Measurements from ENCODE around the gene FAM43A. TPM values are rescaled to one million over a fixed set of nuclear protein-coding genes. Genes with fewer than 3 reads are reported as not detected.

Gene FAM43A
- total and polyA plus RNA-seq, 2 of the 8 experiments (the other 6 are each of a cell fraction or from before 2014, with no cell fraction given): 2.3 to 2.6 TPM

DNA sequence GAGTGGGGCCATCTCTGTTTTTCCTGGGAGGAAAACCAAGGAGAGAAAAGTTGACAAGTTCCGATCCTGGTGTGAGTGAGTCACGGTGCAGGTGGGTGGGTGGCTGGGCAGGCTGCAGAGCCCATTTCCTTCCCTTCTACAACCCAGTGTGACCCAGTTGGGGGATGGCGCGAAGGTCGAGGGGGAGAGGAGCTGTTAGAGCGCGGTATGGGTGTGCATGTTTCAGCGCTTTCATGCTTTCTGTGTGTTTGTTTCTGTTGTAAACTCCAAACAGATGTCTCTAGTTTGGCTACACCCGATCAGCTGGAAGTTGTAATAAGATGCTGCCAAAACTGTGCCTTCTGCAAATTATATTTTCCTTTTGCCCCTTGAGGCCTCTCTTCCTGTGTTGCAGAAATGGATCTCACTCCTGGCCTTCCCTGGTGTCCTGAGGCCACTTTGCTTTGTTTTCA is 3.8 kb downstream of the FAM43A start:
- Histone ChIP-seq H3K9ac (replicated peaks in 1 of 4; ENCODE audit: extremely low read depth in 1 of 4, low read depth in 3 of 4, low read length in 3 of 4) (no peak overlapping the region), H3K9me3 (ENCODE audit: insufficient read depth in 2 of 2, low read depth in 1 of 2, low read length in 1 of 2) (no peaks in the 10 kb centered on the region), H3K23ac (ENCODE audit: insufficient read length) (no peak overlapping the region), H3K56ac (replicated peaks; ENCODE audit: insufficient read length, low read depth, low read length) (no peak overlapping the region), H4K8ac (ENCODE audit: extremely low read depth, insufficient read depth, low read length) (no peak overlapping the region; the same call in 1 of the 2 replicates), H4K20me1 (replicated peaks in 1 of 2; ENCODE audit: control insufficient read depth in 1 of 2, insufficient read depth in 2 of 2, low read length in 2 of 2) (peaks cover 0 to 5% of the 10 kb centered on the region in 2 experiments), H3K14ac (ENCODE audit: insufficient read length) (no peak overlapping the region), H2BK12ac (ENCODE audit: low read depth, low read length) (peak overlapping the region; percentile 60; the same call in 1 of the 2 replicates), H2BK20ac (ENCODE audit: low read length) (no peak overlapping the region), H3K79me1 (ENCODE audit: low read depth, low read length) (no peaks in the 10 kb centered on the region), H2BK120ac (replicated peaks; ENCODE audit: low read depth, low read length) (no peak overlapping the region), H3K4ac (replicated peaks; ENCODE audit: insufficient read length, low read depth, low read length) (no peak overlapping the region), H2AK5ac (ENCODE audit: low read depth, low read length) (no peak overlapping the region), H3K27me3 (replicated peaks in 1 of 4; ENCODE audit: control insufficient read depth in 3 of 4, extremely low read depth in 1 of 4, insufficient read depth in 3 of 4, low read length in 3 of 4) (peaks cover 7 to 32% (median 27%) of the 10 kb centered on the region in 4 experiments), H4K5ac (ENCODE audit: insufficient read length, low read depth, low read length) (no peak overlapping the region), H3K23me2 (ENCODE audit: low read depth, low read length) (peaks cover 22% of the 10 kb centered on the region; the same call in 1 of the 2 replicates), H3K18ac (ENCODE audit: extremely low read depth, low read length) (no peak overlapping the region), H3K4me2 (ENCODE audit: insufficient read depth in 1 of 2, low read depth in 2 of 2, low read length in 2 of 2) (no peak overlapping the region), H3K36me3 (ENCODE audit: control insufficient read depth in 2 of 4, insufficient read depth in 4 of 4, low read length in 3 of 4) (no peaks in the 10 kb centered on the region), H3K79me2 (ENCODE audit: control insufficient read depth in 1 of 2, insufficient read depth in 2 of 2, low read length in 2 of 2) (no peaks in the 10 kb centered on the region), H3K4me3 (ENCODE audit: extremely low read depth in 1 of 4, insufficient read depth in 2 of 4, low read depth in 3 of 4, low read length in 4 of 4) (no peak overlapping the region), H2AFZ (ENCODE audit: low read length) (no peak overlapping the region), H4K91ac (replicated peaks; ENCODE audit: insufficient read length, low read length) (no peak overlapping the region), H2BK15ac (ENCODE audit: low read length) (no peak overlapping the region), H2BK5ac (ENCODE audit: low read depth, low read length) (no peak overlapping the region), H3K4me1 (replicated peaks in 1 of 4; ENCODE audit: control insufficient read depth in 3 of 4, insufficient read depth in 4 of 4, low read length in 3 of 4) (peaks cover 0 to 15% (median 12%) of the 10 kb centered on the region in 4 experiments; a peak in 6 of 7 replicates), H3K27ac (ENCODE audit: low read depth, low read length) (no peak overlapping the region)
- POLR2A ChIA-PET (ENCODE audit: partially characterized antibody): no interaction called here
- CTCF ChIA-PET (ENCODE audit: partially characterized antibody): interaction anchor here (0.6 to 3.5 kb wide), 5 partner anchors 23 to 208 kb away, joined by 3 to 17 read pairs (median 3); no protein-coding TSS in a partner anchor
- 86% methylated on average over 9 of the region's 9 CpGs; no CpG with 5 or more reads in 1 of the 2 experiments for WGBS, 2 experiments (ENCODE audit: extremely low coverage in 1 of 2, insufficient coverage in 1 of 2, insufficient read length in 1 of 2, insufficient replicate concordance in 2 of 2, low coverage in 1 of 2, low lambda C conversion rate in 2 of 2, missing lambda C conversion rate in 1 of 2)
- FAIRE-seq: no peak
- no peak for DNase-seq (ENCODE audit: low read depth in 1 of 2, low spot score in 2 of 2)
- TF ChIP-seq TCF12 (IDR thresholded peaks at IDR 0.05; ENCODE audit: low read depth, low read length) (no peak), SP4 (IDR thresholded peaks at IDR 0.05; ENCODE audit: low read length) (no peak), SIX5 (IDR thresholded peaks at IDR 0.05; ENCODE audit: low read depth, low read length) (no peak), RNF2 (IDR thresholded peaks at IDR 0.05; ENCODE audit: borderline replicate concordance, low read depth, low read length, missing control alignments, poor library complexity, severe bottlenecking) (no peak), PHF8 (conservative IDR thresholded peaks at IDR 0.05; ENCODE audit: low read depth, low read length) (no peak), BACH1 (IDR thresholded peaks at IDR 0.05; ENCODE audit: low read length) (no peak), SRF (IDR thresholded peaks at IDR 0.05; ENCODE audit: low read depth, low read length) (no peak)
- TF ChIP-seq, protein P1, sequence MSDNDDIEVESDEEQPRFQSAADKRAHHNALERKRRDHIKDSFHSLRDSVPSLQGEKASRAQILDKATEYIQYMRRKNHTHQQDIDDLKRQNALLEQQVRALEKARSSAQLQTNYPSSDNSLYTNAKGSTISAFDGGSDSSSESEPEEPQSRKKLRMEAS (IDR thresholded peaks at IDR 0.05): no peak
- TF ChIP-seq, protein P2, sequence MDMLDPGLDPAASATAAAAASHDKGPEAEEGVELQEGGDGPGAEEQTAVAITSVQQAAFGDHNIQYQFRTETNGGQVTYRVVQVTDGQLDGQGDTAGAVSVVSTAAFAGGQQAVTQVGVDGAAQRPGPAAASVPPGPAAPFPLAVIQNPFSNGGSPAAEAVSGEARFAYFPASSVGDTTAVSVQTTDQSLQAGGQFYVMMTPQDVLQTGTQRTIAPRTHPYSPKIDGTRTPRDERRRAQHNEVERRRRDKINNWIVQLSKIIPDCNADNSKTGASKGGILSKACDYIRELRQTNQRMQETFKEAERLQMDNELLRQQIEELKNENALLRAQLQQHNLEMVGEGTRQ (IDR thresholded peaks at IDR 0.05; ENCODE audit: low read length): no peak
- TF ChIP-seq, protein P3, sequence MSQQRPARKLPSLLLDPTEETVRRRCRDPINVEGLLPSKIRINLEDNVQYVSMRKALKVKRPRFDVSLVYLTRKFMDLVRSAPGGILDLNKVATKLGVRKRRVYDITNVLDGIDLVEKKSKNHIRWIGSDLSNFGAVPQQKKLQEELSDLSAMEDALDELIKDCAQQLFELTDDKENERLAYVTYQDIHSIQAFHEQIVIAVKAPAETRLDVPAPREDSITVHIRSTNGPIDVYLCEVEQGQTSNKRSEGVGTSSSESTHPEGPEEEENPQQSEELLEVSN (IDR thresholded peaks at IDR 0.05): no peak
